ENCODE data around the gene RAB4A.

RAB4A gene

GRCh38 chr1:229282295-229282823, 11.4 kb downstream of the RAB4A start:
- in situ Hi-C loops (cut with HindIII; ENCODE audit: low sequenced_read_pairs) = no loop called here
- DNase-seq (ENCODE audit: low read depth) = no peak
- H3K4me3 ChIP-seq (ENCODE audit: low read depth, low read length) = no peak overlapping the region
- no peak for TF ChIP-seq CTCF (IDR thresholded peaks at IDR 0.05; ENCODE audit: low read depth, low read length, missing control alignments)

- TF ChIP-seq CTCF (IDR thresholded peaks at IDR 0.05; ENCODE audit: low read depth, low read length, missing control alignments) = no peak
- in situ Hi-C loops (cut with HindIII; ENCODE audit: low sequenced_read_pairs) = no loop called here
- no peak overlapping the region for H3K4me3 ChIP-seq (ENCODE audit: low read depth, low read length)
- DNase-seq (ENCODE audit: low read depth) = no peak
Measured at GRCh38 chr1:229283183-229283611, 12.3 kb downstream of the RAB4A start.

DNA sequence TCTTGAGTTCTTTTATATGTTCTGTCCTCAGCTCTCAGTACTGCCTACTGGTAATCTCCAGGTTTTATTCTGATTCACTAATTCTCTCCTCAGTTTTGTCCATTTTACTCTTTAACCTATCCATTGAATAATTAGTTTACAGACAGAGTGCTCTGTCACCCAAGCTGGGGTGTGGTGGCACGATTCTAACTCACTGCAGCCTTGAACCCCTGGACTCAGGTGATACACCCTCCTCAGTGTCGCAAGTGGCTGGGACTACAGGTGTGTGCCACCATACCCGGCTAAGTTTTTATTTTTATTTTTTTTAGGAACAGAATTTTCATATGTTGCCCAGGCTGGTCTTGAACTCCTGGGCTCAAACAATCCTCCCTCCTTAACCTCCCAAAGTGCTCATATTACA, 14.0 kb downstream of the RAB4A start:
- in situ Hi-C loops (cut with HindIII; ENCODE audit: low sequenced_read_pairs) = no loop called here
- no peak overlapping the region for H3K4me3 ChIP-seq (ENCODE audit: low read depth, low read length)
- TF ChIP-seq CTCF (IDR thresholded peaks at IDR 0.05; ENCODE audit: low read depth, low read length, missing control alignments) = no peak
- no peak for DNase-seq (ENCODE audit: low read depth)

GRCh38 chr1:229285440-229285839, 14.5 kb downstream of the RAB4A start:
- DNase-seq (ENCODE audit: low read depth) = no peak

DNA sequence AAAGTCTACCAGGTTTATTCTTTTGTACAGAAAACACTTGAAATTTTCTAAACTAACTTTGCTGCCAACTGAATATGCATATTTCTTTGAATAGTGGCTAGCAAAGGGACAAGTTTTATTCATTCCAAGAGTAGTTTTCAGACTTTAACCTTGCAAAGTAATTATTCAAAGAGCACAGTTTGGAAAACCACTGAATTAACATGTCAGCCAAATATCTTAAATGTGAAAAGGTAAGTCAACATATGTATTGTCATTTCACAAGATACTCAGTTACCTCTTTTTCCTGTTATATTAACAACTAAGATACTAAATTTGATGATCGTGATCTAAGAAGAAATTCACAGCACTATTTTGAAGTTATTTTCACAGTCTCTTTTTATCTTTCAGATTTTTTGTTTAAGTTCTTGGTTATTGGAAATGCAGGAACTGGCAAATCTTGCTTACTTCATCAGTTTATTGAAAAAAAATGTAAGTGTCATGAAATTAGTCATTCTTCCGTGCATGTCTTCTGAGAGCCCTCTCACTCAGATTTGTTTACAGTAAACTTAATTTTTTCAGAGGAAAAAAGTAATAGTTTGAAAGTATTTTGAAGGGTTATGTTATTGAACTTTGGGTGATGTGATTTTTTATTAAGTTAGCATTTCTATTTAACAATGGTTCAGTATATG, 15.3 kb downstream of the RAB4A start:
- in situ Hi-C loops (cut with HindIII; ENCODE audit: low sequenced_read_pairs) = no loop called here
- no peak overlapping the region for H3K4me3 ChIP-seq (ENCODE audit: low read depth, low read length)
- no peak for TF ChIP-seq CTCF (IDR thresholded peaks at IDR 0.05; ENCODE audit: low read depth, low read length, missing control alignments)
- DNase-seq (ENCODE audit: low read depth) = no peak

More at GRCh38 chr1:229285440-229285839, 14.5 kb downstream of the RAB4A start:
- in situ Hi-C loops (cut with HindIII; ENCODE audit: low sequenced_read_pairs) = no loop called here
- TF ChIP-seq CTCF (IDR thresholded peaks at IDR 0.05; ENCODE audit: low read depth, low read length, missing control alignments) = no peak
- no peak overlapping the region for H3K4me3 ChIP-seq (ENCODE audit: low read depth, low read length)

DNA sequence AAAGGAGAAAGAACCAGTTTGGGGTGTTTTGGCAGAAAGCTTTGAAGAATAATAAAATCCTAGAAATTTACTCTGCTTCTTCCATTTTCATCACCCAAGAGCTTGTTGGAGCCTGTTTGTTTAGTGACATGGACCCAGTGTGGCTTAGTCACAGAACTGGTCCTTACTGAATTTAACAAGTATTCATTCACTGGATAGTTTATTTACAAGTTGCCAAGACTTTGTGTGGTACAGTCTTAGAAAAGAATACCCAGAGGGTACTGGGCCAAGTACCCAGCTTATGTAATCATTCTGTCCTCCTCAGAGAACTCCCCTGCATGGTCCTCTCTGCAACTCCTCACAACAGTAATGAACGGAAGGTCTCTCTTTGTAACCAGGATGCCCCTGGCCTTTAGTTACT, 16.4 kb downstream of the RAB4A start:
- H3K4me3 ChIP-seq (ENCODE audit: low read depth, low read length) = no peak overlapping the region
- no peak for TF ChIP-seq CTCF (IDR thresholded peaks at IDR 0.05; ENCODE audit: low read depth, low read length, missing control alignments)
- no peak for DNase-seq (ENCODE audit: low read depth)
- in situ Hi-C loops (cut with HindIII; ENCODE audit: low sequenced_read_pairs) = no loop called here

Data from astrocyte of the cerebellum (primary cell).